ENCODE results near the gene ENPP1.
"Not testable (repeated sequence)": the region's sequence is repeated elsewhere in the genome, so short reads cannot be mapped to it uniquely, and the experiment has no call there.

The ENPP1 gene

DNA sequence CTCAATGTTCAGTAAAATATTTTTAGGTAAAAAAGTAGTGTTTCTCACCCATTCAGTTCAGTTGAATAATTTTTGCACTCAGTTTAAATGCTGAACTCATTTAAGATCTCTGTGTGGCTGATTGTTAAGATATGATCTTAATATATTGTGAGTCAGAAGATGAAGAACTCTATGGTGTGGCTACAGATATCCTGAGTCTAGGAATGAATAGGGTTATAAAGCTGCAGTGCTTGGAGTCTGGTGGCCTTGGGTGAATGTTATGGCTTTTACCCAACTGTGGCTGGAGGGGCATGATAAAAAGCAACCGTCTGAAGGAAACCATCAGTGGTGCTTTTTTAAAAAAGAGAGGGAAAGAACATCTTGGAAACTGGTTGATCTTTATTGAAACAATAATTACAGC, 77.4 kb downstream of the ENPP1 start:
- DNase-seq = no peak

- no peak for DNase-seq
Observed at GRCh38 chr6:131886517-131886916, 78.7 kb downstream of the ENPP1 start.

- DNase-seq = no peak
Observed at GRCh38 chr6:131890091-131890490, 82.3 kb downstream of the ENPP1 start.

- no peak for DNase-seq
Observed at GRCh38 chr6:131893198-131893597, 85.4 kb downstream of the ENPP1 start.

- no peak for DNase-seq
Observed at GRCh38 chr6:131894493-131895424, 86.9 kb downstream of the ENPP1 start.

GRCh38 chr6:131897050-131897435, 89.2 kb downstream of the ENPP1 start:
- no peak for DNase-seq

DNA sequence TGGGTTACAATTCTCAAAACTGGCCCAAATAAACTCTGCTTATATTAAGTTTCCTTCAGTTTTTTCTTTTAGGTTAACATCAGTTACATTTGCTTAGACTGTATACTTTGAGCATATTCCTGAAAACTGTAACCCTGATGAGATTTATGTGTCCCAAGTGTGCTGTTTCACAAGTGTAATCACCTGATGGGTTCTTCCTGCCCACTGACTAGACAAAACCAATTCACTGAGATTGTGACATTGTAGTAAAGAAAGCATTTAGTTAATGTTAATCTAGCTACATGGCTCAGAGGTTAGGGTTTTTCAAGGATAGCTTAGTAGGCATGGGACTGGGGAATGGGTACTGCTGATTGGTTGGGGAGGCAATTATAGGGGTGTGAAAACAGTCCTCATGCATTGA, 89.8 kb downstream of the ENPP1 start:
- no peak for DNase-seq

- no peak for DNase-seq
Observed at GRCh38 chr6:131898718-131899117, 90.9 kb downstream of the ENPP1 start.

- DNase-seq = no peak
Observed at GRCh38 chr6:131900231-131900630, 92.4 kb downstream of the ENPP1 start.

GRCh38 chr6:131901326-131901873, 93.6 kb downstream of the ENPP1 start:
- not testable (repeated sequence) for DNase-seq

- DNase-seq = not testable (repeated sequence)
Observed at GRCh38 chr6:131903734-131904133, 95.9 kb downstream of the ENPP1 start.

DNA sequence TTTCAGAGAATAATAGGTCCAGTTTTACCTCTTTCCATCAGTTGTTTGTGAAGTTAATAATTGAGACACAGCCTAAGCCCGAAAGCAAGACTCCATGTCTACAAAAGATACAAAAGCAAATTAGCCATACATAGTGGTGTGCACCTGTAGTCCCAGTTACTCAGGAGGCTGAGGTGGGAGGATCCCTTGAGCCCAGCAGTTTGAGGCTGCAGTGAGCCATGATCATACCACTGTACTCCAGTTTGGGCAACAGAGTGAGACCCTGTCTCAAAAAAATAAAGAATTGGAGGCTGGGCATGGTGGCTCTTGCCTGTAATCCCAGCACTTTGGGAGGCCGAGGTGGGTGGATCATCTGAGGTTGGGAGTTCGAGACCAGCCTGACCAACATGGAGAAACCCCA, 101.0 kb downstream of the ENPP1 start:
- DNase-seq = not testable (repeated sequence)

GRCh38 chr6:131909408-131910218, 101.8 kb downstream of the ENPP1 start:
- peak; percentile 15 for DNase-seq

DNA sequence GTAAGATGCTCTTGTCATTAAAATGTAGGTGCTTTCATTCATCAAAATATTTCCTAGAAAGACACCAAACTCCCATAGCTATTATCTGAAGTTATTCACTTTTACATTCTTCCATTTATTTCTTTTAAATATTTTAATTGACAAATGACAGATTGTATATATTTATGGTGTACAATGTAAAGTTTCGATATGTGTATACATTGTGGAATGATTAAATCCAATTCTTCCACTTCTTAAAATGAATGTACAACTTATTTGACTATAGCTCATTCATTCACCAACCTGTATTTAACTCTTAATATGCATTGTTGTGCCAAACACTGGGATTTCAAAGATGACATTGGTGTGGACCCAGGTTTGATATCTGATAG, 102.4 kb downstream of the ENPP1 start:
- no peak for DNase-seq

DNA sequence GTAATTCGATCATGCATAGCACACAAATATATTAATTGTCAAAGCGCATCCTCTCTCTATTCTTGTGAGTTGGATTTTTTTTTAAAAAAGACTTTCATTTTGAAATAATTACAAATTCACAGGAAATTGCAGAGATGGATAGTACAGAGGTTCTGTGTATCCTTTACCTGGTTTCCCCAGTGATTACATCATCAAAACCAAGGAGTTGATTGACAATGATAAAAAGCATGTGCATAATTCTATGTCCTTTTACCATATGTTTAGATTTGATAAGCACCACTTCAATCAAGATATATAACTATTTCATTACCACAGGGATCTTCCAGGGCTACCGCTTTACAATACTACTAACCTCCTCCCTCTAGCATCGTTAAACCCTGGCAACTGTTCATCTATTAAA, 103.1 kb downstream of the ENPP1 start:
- DNase-seq = no peak

- no peak for DNase-seq
Observed at GRCh38 chr6:131911951-131912350, 104.1 kb downstream of the ENPP1 start.

DNA sequence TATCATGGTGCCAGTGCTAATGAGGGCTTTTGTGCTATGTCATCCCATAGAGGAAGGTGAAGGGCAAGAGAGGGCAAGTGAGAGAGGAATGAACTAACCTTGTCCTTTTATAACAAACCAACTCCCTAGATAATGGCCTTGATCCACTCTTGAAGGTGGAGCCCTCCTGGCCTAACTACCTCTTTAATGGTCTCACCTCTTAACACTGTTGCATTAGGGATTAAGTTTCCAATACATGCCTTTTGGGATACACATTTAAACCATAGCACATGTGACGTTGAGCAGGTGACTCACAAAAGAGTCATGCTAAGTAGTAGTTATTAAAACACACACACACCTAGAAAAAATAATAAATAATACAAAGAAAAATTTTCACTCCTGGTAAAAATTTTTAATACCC, 106.4 kb downstream of the ENPP1 start:
- DNase-seq = no peak

GRCh38 chr6:131914967-131915751, 107.3 kb downstream of the ENPP1 start:
- peak; percentile 1 for DNase-seq

DNA sequence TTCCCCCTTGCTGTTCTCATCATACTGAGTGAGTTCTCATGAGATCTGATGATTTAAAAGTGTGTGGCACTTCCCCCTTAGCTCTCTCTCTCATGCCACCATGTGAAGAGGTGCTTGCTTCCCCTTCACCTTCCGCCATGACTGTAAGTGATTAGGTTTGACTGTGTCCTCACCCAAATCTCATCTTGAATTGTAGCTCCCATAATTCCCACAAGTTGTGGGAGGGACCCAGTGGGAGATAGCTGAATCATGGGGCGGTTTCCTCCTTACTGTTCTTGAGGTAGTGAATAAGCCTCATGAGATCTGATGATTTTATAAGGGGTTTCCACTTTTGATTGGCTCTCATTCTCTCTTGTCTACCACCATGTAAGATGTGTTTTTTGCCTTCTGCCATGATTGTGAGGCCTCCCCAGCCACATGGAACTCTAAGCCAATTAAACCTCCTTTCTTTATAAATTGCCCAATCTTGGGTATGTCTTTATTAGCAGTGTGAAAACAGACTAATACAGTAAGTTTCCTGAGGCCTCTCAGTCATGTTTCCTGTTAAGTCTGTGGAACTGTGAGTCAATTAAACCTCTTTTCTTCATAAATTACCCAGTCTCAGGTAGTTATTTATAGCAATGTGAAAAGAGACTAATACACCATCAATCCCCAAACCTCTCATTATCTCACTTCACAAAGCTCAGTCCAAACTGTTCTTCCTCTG, 108.4 kb downstream of the ENPP1 start:
- not testable (repeated sequence) for DNase-seq

- no peak for DNase-seq
Observed at GRCh38 chr6:131916847-131917246, 109.0 kb downstream of the ENPP1 start.

DNA sequence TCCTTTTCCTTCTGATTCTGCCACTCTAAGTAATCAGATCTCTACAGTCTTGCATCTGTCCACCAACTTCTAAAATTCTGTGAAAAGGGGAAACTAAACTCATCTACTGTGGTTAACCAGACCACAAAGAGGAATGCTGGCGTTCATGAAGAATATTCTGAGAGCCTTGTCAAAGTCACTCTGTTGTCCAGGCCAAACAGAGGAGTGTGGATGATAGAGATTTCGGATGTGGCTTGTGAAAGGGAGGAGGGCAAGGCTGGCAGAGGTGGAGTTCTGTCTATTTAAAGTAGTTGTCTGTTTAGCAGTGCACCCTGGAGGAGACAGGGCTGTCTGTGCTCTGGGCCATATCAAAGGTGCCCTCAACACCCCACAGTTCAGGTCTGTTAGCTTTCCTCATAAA, 109.5 kb downstream of the ENPP1 start:
- DNase-seq = no peak

Data from NCI-H2029 (cell line).